Activated CD8-positive, alpha-beta memory T cell treated with anti-CD3 and anti-CD28 coated beads, Interleukin-2, amount 10 ng/mL, durations not matched to agents 7 days and 5 days (primary cell): ENCODE measurements around the gene DOCK10. TPM values are rescaled to one million over a fixed set of nuclear protein-coding genes. Genes with fewer than 3 reads are reported as not detected.
A peak's percentile ranks its signal among the peaks of the same experiment; 100 is the strongest.
"Not testable (repeated sequence)": the region's sequence is repeated elsewhere in the genome, so short reads cannot be mapped to it uniquely, and the experiment has no call there.

Source experiments
- ATAC-seq: fragments of 150-1000 bp; cut with Tn5 transposase; one replicate; pipeline ENCODE4 v1.10.0; 2021; ENCODE audit warnings: moderate library complexity
- CTCF ChIA-PET: fragments of 350-600 bp; sonication (Branson Sonifier 250); formaldehyde crosslinking; loops from one replicate; lab custom pipeline; 2021; ENCODE audit warnings: antibody characterized with exemption; lab: Charles Lee
- DNase-seq: peaks from one replicate; pipeline ENCODE4 v3.0.0-alpha.2; 2020
- H3K27ac Mint-ChIP-seq: one replicate; pipeline ENCODE4 v1.8.0; 2021; ENCODE audit warnings: mild to moderate bottlenecking, mixed read lengths
- H3K27me3 Mint-ChIP-seq: one replicate; pipeline ENCODE4 v1.8.0; 2021; ENCODE audit warnings: mixed read lengths
- H3K36me3 Mint-ChIP-seq: one replicate; pipeline ENCODE4 v1.8.0; 2021; ENCODE audit warnings: mild to moderate bottlenecking, mixed read lengths
- H3K4me1 Mint-ChIP-seq: one replicate; pipeline ENCODE4 v1.8.0; 2021; ENCODE audit warnings: mixed read lengths
- H3K4me3 Mint-ChIP-seq: one replicate; pipeline ENCODE4 v1.8.0; 2021; ENCODE audit warnings: mild to moderate bottlenecking, moderate library complexity, mixed read lengths
- H3K9me3 Mint-ChIP-seq: one replicate; pipeline ENCODE4 v1.8.0; 2022; ENCODE audit warnings: low read depth, mixed read lengths
- total RNA-seq, 2 experiments: library from RNA; stranded (reverse); gene quantifications; one replicate each; pipeline ENCODE4 v1.2.3, GENCODE V29; 2021

Gene DOCK10
- total RNA-seq, 2 experiments from 2014 or later = 251 to 271 TPM

DNA sequence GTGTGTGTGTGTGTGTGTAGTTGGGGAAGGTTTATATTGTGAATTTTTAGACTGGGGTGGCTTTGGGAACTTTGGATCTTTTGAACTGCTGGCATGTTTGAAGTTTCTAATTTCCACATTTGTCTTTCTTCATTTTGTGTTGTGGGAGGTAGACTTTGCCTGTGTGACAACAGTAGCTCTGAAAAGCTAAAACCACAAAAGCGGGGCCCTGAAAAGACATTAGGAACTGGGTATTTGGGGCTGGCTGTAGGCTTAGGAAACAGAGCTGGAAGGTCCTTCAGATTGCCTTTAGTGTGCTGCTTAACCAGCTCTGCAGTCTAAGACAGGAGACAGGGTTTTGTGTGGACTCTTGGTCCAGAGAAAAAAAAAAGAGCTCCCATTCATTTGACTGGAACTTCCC, 27.2 kb upstream of the DOCK10 start:
- CTCF ChIA-PET = interaction anchor here (1.1 to 1.3 kb wide), 2 partner anchors 29 to 112 kb away, joined by 3 read pairs; no protein-coding TSS in a partner anchor
- Mint-ChIP-seq H3K27me3 (no peaks in the 10 kb centered on the region), H3K9me3 (peaks cover 6% of the 10 kb centered on the region), H3K4me3 (no peak overlapping the region), H3K27ac (no peak overlapping the region), H3K4me1 (peaks cover 14% of the 10 kb centered on the region), H3K36me3 (peaks cover 21% of the 10 kb centered on the region)
- no peak for DNase-seq
- no peak for ATAC-seq

DNA sequence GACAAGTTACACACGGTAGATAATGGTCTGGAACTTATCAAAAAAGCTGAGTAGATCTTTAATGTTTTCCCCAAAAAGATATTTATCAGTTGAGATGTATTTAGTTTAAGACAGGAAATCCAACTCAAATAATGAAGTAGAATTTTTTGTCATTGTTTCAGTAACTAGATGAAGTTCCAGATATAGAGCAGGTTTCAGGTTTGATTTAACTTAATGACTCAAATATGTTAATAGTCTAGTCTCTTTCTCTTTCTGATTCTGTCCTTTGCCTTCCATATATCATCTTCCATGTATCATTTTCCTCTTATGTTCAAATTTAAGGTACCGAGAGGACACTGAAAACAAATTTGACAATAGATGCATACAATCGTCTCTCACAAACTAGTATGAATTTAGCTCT, 23.6 kb upstream of the DOCK10 start:
- DNase-seq (no peak), ATAC-seq (no peak)
- Mint-ChIP-seq H3K27ac (no peak overlapping the region), H3K36me3 (peaks cover 21% of the 10 kb centered on the region), H3K4me1 (peaks cover 24% of the 10 kb centered on the region), H3K4me3 (no peak overlapping the region), H3K9me3 (peaks cover 6% of the 10 kb centered on the region), H3K27me3 (no peaks in the 10 kb centered on the region)
- CTCF ChIA-PET = no interaction called here

DNA sequence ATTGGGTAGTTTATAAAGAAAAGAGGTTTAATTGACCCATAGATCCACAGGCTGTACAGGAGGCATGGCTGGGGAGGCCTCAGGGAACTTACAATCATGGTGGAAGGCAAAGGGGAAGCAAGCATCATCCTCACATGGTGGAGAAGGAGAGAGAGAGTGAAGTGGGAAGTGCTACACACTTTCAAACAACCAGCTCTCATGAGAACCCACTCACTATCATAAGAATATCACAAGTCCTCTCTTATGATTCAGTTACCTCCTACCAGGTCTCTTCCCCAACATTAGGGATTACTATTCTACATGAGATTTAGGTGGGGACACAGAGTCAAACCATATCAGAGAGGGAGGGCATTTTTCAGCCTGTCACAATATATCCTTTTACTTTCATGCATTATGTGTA, 22.7 kb upstream of the DOCK10 start:
- Mint-ChIP-seq H3K9me3 (peaks cover 6% of the 10 kb centered on the region), H3K4me3 (no peak overlapping the region), H3K27ac (peak overlapping the region; percentile 39)

DNA sequence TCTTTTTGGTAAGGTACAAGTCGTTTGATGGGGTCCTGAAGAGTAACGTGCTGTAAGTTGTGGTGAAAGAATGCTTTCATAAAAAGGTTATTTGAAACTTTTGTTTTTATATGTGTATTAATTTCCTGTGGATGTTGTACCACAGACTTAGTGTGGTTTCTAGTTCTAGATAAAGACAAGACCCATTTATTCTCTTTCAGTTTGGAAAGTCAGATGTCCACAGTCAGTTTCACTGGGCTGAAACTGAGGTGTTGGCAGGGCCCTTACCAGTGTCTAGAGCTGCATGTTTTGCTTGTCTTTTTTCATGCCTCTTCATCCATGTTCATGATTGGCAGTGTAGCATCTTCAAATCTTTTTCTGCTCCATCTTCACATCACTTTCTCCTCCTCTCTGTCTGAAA, 22.1 kb upstream of the DOCK10 start:
- ATAC-seq = peak; percentile 74
- Mint-ChIP-seq H3K4me3 (no peak overlapping the region), H3K36me3 (peaks cover 23% of the 10 kb centered on the region), H3K9me3 (peaks cover 6% of the 10 kb centered on the region), H3K27me3 (no peaks in the 10 kb centered on the region), H3K4me1 (peaks cover 24% of the 10 kb centered on the region), H3K27ac (peak overlapping the region; percentile 39)
- CTCF ChIA-PET = no interaction called here
- no peak for DNase-seq

More for the DNA sequence above, 22.7 kb upstream of the DOCK10 start:
- ATAC-seq (no peak), DNase-seq (no peak)
- Mint-ChIP-seq H3K4me1 (peaks cover 24% of the 10 kb centered on the region), H3K36me3 (peaks cover 23% of the 10 kb centered on the region), H3K27me3 (no peaks in the 10 kb centered on the region)
- CTCF ChIA-PET = no interaction called here

DNA sequence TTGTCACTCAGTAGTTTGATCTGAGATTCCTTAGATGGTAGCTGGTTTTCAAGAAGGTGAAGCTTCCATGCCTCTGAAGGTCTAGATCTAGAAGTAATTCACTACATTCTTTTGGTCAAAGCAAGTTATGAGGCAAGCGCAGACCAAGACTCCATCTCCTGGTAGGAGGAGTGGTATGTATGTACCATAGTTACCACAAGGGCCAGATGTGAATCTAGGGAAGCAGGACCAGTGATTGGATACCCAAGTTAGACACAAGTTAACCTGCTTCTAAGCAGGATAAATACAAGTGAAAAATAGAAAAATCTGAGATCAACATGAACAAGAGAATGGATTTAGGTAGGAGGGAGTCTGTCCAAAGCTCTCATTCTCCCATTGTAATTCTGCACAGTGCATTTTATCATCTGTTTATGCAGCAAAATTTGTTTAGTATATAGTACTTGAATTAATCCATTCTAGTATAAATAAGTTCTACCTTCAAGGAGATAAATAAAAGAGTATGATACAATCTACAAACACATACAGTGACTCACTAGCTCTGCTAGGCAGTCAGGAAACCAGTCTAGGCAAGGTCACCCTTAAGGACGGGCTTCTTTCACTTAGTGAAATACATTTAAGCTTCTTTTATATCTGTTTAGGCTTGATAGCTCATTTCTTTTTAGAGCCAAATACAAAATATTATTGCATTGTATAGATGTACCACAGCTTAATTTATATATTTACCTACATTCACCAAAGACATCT, 14.2 kb upstream of the DOCK10 start:
- Mint-ChIP-seq H3K36me3 (peaks cover 4% of the 10 kb centered on the region), H3K9me3 (no peaks in the 10 kb centered on the region), H3K27ac (peak overlapping the region; percentile 84), H3K4me3 (no peak overlapping the region), H3K4me1 (peaks cover 51% of the 10 kb centered on the region), H3K27me3 (no peaks in the 10 kb centered on the region)
- ATAC-seq (peak; percentile 76), DNase-seq (peak; percentile 52)
- CTCF ChIA-PET = interaction anchor here (0.9 to 1.7 kb wide), 4 partner anchors 13 to 128 kb away, joined by 3 to 10 read pairs (median 5); partner anchors contain the start of gene DOCK10

DNA sequence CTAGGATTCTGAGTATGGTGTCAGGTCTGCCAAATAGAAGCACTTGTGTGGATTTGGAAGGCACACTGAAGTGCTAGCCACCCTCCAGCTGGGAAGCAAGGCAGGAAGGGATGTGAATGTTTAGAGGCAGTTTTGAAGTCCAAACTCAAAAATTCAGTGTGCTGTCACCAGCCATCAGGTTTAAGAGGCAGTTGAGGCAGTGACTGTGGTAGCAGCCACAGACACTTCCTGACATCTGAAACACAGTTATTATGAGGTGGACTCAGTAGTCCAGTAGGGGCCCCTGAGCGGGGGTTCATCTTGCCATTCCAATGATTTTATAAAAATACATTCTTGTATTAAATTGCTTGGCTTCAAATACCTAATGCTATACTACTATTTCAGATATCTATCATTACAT, 13.4 kb upstream of the DOCK10 start:
- peaks cover 53% of the 10 kb centered on the region for H3K4me1 Mint-ChIP-seq
- peak overlapping the region; percentile 84 for H3K27ac Mint-ChIP-seq
- no peak overlapping the region for H3K4me3 Mint-ChIP-seq

DNA sequence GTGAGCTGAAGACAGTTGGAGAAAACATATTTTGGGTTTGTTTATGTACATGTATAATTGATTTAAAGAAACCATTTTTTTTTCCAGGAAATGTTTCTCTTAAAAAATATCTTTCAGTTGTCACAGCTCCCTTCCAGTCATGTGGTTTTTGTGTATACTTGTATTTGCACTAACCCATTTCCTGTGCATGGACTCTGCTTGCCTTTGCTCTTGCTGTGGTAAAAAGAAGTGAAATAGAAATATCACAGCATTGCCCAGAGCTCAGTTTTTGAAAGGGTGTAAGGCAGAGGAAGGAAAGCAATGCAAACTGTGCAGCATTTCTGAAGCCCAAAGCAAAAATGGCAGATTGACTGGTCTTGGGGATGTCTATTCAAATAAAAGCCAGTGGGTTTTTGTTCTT, 10.4 kb upstream of the DOCK10 start:
- Mint-ChIP-seq H3K36me3 (peaks cover 4% of the 10 kb centered on the region), H3K27me3 (peaks cover under 1% of the 10 kb centered on the region), H3K4me3 (no peak overlapping the region), H3K9me3 (no peaks in the 10 kb centered on the region), H3K4me1 (peaks cover 53% of the 10 kb centered on the region), H3K27ac (peak overlapping the region; percentile 91)
- ATAC-seq = peak; percentile 88
- CTCF ChIA-PET = interaction anchor here (1.2 to 2.2 kb wide), 4 partner anchors 12 to 131 kb away, joined by 3 to 38 read pairs (median 5); partner anchors contain the start of gene DOCK10
- DNase-seq = peak; percentile 71

More for the DNA sequence above, 13.4 kb upstream of the DOCK10 start:
- CTCF ChIA-PET = interaction anchor here (1.0 to 1.7 kb wide), 3 partner anchors 12 to 53 kb away, joined by 4 to 10 read pairs (median 6); partner anchors contain the start of gene DOCK10
- Mint-ChIP-seq H3K36me3 (peaks cover 3% of the 10 kb centered on the region), H3K9me3 (no peaks in the 10 kb centered on the region), H3K27me3 (no peaks in the 10 kb centered on the region)
- DNase-seq (peak; percentile 58), ATAC-seq (peak; percentile 38)

DNA sequence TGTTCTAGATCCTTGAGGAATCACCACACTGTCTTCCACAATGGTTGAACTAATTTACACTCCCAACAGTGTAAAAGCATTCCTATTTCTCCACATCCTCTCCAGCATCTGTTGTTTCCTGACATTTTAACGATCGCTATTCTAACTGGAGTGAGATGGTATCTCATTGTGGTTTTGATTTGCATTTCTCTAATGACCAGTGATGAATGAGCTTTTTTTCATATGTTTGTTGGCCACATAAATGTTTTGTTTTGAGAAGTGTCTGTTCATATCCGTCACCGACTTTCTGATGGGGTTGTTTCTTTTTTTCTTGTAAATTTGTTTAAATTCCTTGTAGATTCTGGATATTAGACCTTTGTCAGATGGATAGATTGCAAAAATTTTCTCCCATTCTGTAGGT, 5.2 kb upstream of the DOCK10 start:
- ATAC-seq, H3K9me3 Mint-ChIP-seq, H3K4me3 Mint-ChIP-seq, H3K36me3 Mint-ChIP-seq, DNase-seq, CTCF ChIA-PET, H3K27ac Mint-ChIP-seq: not testable (repeated sequence)
- peaks cover 17% of the 10 kb centered on the region for H3K4me1 Mint-ChIP-seq
- peaks cover 19% of the 10 kb centered on the region for H3K27me3 Mint-ChIP-seq

DNA sequence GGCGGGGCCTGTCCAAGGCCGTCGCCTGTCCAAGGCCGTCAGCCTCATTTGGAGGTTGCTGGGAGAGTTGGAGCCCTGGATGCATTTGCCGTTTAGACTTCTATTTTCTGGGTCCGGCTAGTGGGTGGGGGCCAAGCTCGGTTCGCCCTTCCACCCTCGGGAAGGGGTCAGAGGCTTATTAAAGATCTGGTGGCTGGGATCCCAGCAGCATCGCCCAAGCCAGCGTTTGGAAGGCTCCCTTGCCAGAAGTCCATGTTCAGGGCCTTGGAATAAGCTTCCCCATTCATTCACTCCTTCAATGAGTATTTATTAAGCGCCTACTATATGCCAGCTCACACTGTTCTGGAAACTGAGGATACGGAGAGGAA, 516 bp upstream of the DOCK10 start:
- H3K27me3 Mint-ChIP-seq = peaks cover 19% of the 10 kb centered on the region
- H3K4me1 Mint-ChIP-seq = peaks cover 38% of the 10 kb centered on the region
- CTCF ChIA-PET = interaction anchor here (0.6 to 5.5 kb wide), 8 partner anchors 9 to 157 kb away, joined by 3 to 38 read pairs (median 4); no protein-coding TSS in a partner anchor
- peak overlapping the region; percentile 52 for H3K4me3 Mint-ChIP-seq
- H3K36me3 Mint-ChIP-seq = peaks cover 27% of the 10 kb centered on the region
- peak overlapping the region; percentile 77 for H3K27ac Mint-ChIP-seq
- H3K9me3 Mint-ChIP-seq = no peaks in the 10 kb centered on the region
- ATAC-seq (no peak), DNase-seq (no peak)

DNA sequence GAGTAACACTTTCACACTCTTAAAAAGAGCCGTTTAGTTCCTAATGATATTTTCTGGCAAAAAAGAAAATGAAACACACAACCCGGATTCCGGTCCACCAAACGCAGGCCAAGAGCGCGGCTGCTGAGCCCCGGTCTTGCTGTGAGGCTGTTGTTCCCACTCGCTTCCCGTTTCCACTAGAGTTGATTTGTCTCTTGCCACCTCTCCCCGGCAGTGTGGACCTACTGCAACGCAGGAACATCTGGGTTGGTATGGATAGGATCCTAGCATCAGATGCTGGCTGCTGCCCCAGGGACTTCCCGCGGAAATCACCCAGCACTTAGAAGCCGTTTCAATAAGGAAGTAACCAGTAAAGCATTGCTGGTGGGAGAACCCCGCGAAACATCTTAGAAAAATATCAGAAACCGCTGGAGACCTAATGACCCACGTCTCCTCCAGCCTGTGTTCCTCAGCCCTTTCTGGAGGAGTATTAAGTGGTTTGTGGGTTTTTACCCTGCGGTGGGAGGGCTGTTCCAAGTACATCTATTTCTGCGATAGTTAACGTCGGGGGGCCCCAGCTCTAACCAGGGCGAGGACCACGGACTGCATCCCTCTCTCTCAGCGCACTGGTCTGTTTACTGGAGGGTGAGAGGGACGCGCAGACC, 939 bp downstream of the DOCK10 start:
- Mint-ChIP-seq H3K4me1 (peaks cover 52% of the 10 kb centered on the region), H3K4me3 (peak overlapping the region; percentile 99), H3K27ac (peak overlapping the region; percentile 100), H3K9me3 (no peaks in the 10 kb centered on the region), H3K36me3 (peaks cover 37% of the 10 kb centered on the region), H3K27me3 (peaks cover 15% of the 10 kb centered on the region)
- CTCF ChIA-PET = interaction anchor here (1.2 to 5.5 kb wide), 8 partner anchors 12 to 115 kb away, joined by 3 to 38 read pairs (median 4); no protein-coding TSS in a partner anchor
- DNase-seq (peak; percentile 81), ATAC-seq (peak; percentile 59)

DNA sequence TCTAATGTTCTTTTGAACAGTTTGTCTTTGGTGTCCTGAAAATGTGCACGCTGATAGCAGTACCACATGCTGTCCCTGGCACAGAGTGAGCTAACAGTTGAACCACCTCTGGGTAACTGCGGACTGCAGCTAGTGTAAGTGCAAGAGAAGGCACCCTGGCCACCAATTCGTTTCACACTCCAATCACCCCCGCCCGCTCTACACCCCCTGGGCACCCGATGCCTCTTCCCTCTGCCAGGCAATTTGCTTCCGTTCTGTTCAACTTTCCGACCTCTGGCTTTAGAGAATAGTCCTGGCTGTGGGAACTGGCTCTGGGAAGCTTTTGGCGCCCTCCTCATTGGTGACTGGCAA, 1.4 kb downstream of the DOCK10 start:
- Mint-ChIP-seq H3K27me3 (peaks cover 11% of the 10 kb centered on the region), H3K27ac (peak overlapping the region; percentile 100), H3K4me1 (peaks cover 53% of the 10 kb centered on the region), H3K9me3 (no peaks in the 10 kb centered on the region), H3K4me3 (peak overlapping the region; percentile 99), H3K36me3 (peaks cover 40% of the 10 kb centered on the region)
- ATAC-seq (peak; percentile 27), DNase-seq (peak; percentile 69)
- CTCF ChIA-PET = interaction anchor here (1.2 to 5.5 kb wide), 7 partner anchors 12 to 115 kb away, joined by 3 to 38 read pairs (median 4); no protein-coding TSS in a partner anchor

DNA sequence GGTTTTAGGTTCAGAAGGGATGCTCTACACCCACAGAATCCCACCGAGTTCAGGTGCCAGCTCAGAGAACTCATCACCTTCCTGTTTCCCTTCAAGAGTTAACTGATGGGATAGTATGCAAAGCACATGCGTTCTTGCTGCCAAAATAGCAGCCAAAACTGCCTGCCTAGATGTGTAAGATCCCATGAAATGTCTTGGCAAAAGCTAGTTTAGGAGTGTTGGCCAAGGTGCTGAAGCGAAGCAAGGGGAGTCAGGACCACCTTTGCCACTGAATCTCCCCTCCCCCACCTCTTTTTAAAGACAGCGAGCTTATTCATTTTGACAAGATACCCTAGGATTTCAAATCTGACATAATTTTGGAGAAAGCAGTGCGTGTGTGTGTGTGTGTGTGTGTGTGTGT, 2.1 kb downstream of the DOCK10 start:
- Mint-ChIP-seq H3K4me1 (peaks cover 58% of the 10 kb centered on the region), H3K36me3 (peaks cover 46% of the 10 kb centered on the region), H3K9me3 (peaks cover 2% of the 10 kb centered on the region), H3K27ac (peak overlapping the region; percentile 100), H3K27me3 (peaks cover 9% of the 10 kb centered on the region), H3K4me3 (peak overlapping the region; percentile 99)
- CTCF ChIA-PET = interaction anchor here (0.9 to 5.5 kb wide), 7 partner anchors 13 to 114 kb away, joined by 3 to 38 read pairs (median 4); no protein-coding TSS in a partner anchor
- ATAC-seq (no peak), DNase-seq (no peak)

DNA sequence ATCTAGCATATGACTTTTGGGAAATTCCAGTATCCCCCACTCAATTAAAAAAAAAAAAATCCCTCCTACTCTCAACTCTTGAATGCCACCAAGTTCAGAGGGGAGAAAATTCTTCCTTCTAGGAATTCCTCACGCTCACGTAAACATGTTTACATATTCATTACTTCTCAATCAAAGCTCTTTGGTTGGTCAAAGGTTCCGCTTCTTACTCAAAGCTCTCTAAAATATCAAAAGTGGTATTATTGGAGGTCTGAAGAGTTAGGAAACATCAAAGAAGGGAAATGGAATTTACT, 4.1 kb downstream of the DOCK10 start:
- Mint-ChIP-seq H3K4me3 (peak overlapping the region; percentile 71), H3K4me1 (peaks cover 68% of the 10 kb centered on the region), H3K36me3 (peaks cover 66% of the 10 kb centered on the region), H3K27me3 (peaks cover 3% of the 10 kb centered on the region), H3K9me3 (peaks cover 2% of the 10 kb centered on the region), H3K27ac (peak overlapping the region; percentile 80)
- no peak for ATAC-seq
- CTCF ChIA-PET = interaction anchor here (0.9 to 5.5 kb wide), 2 partner anchors 15 to 21 kb away, joined by 3 to 38 read pairs; no protein-coding TSS in a partner anchor
- no peak for DNase-seq
